ENCODE measurements around the gene PHRF1.
A peak's percentile ranks its signal among the peaks of the same experiment; 100 is the strongest.

Gene PHRF1

DNA sequence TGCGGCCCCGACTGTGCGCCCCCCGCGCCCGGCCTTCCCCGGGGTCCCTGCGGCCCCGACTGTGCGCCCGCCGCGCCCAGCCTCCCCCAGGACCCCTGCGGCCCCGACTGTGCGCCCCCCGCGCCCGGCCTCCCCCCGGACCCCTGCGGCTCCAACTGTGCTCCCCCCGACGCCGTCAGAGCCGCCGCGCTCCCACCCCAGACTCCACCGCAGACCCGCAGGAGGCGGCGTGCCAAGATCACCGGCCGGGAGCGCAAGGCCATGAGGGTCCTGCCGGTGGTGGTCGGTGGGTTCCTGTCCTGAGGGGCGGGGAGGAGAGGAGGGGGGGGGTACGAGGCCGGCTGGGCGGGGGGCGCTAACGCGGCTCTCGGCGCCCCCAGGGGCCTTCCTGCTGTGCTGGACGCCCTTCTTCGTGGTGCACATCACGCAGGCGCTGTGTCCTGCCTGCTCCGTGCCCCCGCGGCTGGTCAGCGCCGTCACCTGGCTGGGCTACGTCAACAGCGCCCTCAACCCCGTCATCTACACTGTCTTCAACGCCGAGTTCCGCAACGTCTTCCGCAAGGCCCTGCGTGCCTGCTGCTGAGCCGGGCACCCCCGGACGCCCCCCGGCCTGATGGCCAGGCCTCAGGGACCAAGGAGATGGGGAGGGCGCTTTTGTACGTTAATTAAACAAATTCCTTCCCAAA is 63.9 kb downstream of the PHRF1 start:
- Histone ChIP-seq H3K9me3 (replicated peaks; ENCODE audit: insufficient read depth, low read length) (no peaks in the 10 kb centered on the region), H3K27ac (ENCODE audit: low read length) (no peak overlapping the region), H3K4me3 (ENCODE audit: low read length) (no peak overlapping the region), H3K27me3 (replicated peaks; ENCODE audit: insufficient read depth, low read length) (no peaks in the 10 kb centered on the region), H3K36me3 (replicated peaks; ENCODE audit: insufficient read depth, low read length) (no peaks in the 10 kb centered on the region), H3K4me1 (ENCODE audit: low read length) (peaks cover 9% of the 10 kb centered on the region), H3K9ac (ENCODE audit: low read length) (no peak overlapping the region), H2AFZ (ENCODE audit: low read length) (no peak overlapping the region), H3K79me2 (ENCODE audit: low read length) (no peaks in the 10 kb centered on the region), H4K20me1 (ENCODE audit: insufficient read depth, low read length) (no peaks in the 10 kb centered on the region), H3K4me2 (ENCODE audit: low read depth, low read length) (no peak overlapping the region), H3K9me2 (replicated peaks; ENCODE audit: insufficient read depth, low read length) (no peaks in the 10 kb centered on the region), H3F3A (ENCODE audit: insufficient read depth, low read length) (peaks cover 3% of the 10 kb centered on the region; the same call in 1 of the 2 replicates)
- DNase-seq, result no peak
- TF ChIP-seq EZH2 (optimal IDR thresholded peaks at IDR 0.05; ENCODE audit: low read depth, low read length) (no peak), EZH2phosphoT487 (IDR thresholded peaks at IDR 0.05; ENCODE audit: low read length) (no peak)
- TF ChIP-seq, protein P1, sequence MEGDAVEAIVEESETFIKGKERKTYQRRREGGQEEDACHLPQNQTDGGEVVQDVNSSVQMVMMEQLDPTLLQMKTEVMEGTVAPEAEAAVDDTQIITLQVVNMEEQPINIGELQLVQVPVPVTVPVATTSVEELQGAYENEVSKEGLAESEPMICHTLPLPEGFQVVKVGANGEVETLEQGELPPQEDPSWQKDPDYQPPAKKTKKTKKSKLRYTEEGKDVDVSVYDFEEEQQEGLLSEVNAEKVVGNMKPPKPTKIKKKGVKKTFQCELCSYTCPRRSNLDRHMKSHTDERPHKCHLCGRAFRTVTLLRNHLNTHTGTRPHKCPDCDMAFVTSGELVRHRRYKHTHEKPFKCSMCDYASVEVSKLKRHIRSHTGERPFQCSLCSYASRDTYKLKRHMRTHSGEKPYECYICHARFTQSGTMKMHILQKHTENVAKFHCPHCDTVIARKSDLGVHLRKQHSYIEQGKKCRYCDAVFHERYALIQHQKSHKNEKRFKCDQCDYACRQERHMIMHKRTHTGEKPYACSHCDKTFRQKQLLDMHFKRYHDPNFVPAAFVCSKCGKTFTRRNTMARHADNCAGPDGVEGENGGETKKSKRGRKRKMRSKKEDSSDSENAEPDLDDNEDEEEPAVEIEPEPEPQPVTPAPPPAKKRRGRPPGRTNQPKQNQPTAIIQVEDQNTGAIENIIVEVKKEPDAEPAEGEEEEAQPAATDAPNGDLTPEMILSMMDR (IDR thresholded peaks at IDR 0.05; ENCODE audit: low read length), result no peak

GRCh38 chr11:641806-642370 is 65.6 kb downstream of the PHRF1 start:
- DNase-seq, result no peak
- H3K9me3 ChIP-seq (replicated peaks; ENCODE audit: insufficient read depth, low read length), result no peaks in the 10 kb centered on the region

GRCh38 chr11:643366-643765 is 67.1 kb downstream of the PHRF1 start:
- H3K9me3 ChIP-seq (replicated peaks; ENCODE audit: insufficient read depth, low read length), result no peaks in the 10 kb centered on the region
- H3K27me3 ChIP-seq (replicated peaks; ENCODE audit: insufficient read depth, low read length), result no peaks in the 10 kb centered on the region
- H3K9ac ChIP-seq (ENCODE audit: low read length), result no peak overlapping the region
- no peak for TF ChIP-seq EZH2phosphoT487 (IDR thresholded peaks at IDR 0.05; ENCODE audit: low read length)
- no peak for TF ChIP-seq EZH2 (optimal IDR thresholded peaks at IDR 0.05; ENCODE audit: low read depth, low read length)
- TF ChIP-seq, protein P1 (IDR thresholded peaks at IDR 0.05; ENCODE audit: low read length), result no peak
- no peaks in the 10 kb centered on the region for H3K9me2 ChIP-seq (replicated peaks; ENCODE audit: insufficient read depth, low read length)
- no peak overlapping the region for H3K4me3 ChIP-seq (ENCODE audit: low read length)
- H4K20me1 ChIP-seq (ENCODE audit: insufficient read depth, low read length), result no peaks in the 10 kb centered on the region
- H2AFZ ChIP-seq (ENCODE audit: low read length), result no peak overlapping the region
- H3F3A ChIP-seq (ENCODE audit: insufficient read depth, low read length), result peaks cover 13% of the 10 kb centered on the region
- peaks cover 18% of the 10 kb centered on the region for H3K4me1 ChIP-seq (ENCODE audit: low read length)
- H3K27ac ChIP-seq (ENCODE audit: low read length), result peak overlapping the region; percentile 53
- H3K79me2 ChIP-seq (ENCODE audit: low read length), result no peaks in the 10 kb centered on the region
- DNase-seq, result peak; percentile 61
- H3K36me3 ChIP-seq (replicated peaks; ENCODE audit: insufficient read depth, low read length), result no peaks in the 10 kb centered on the region
- H3K4me2 ChIP-seq (ENCODE audit: low read depth, low read length), result no peak overlapping the region

More at GRCh38 chr11:641806-642370, 65.6 kb downstream of the PHRF1 start:
- peaks cover 18% of the 10 kb centered on the region for H3K4me1 ChIP-seq (ENCODE audit: low read length)
- no peaks in the 10 kb centered on the region for H3K27me3 ChIP-seq (replicated peaks; ENCODE audit: insufficient read depth, low read length)
- no peaks in the 10 kb centered on the region for H3K9me2 ChIP-seq (replicated peaks; ENCODE audit: insufficient read depth, low read length)
- TF ChIP-seq EZH2 (optimal IDR thresholded peaks at IDR 0.05; ENCODE audit: low read depth, low read length) (no peak), EZH2phosphoT487 (IDR thresholded peaks at IDR 0.05; ENCODE audit: low read length) (no peak)
- TF ChIP-seq, protein P1 (IDR thresholded peaks at IDR 0.05; ENCODE audit: low read length), result no peak
- H3K4me2 ChIP-seq (ENCODE audit: low read depth, low read length), result no peak overlapping the region
- no peak overlapping the region for H3K4me3 ChIP-seq (ENCODE audit: low read length)
- H3K27ac ChIP-seq (ENCODE audit: low read length), result no peak overlapping the region
- H3K79me2 ChIP-seq (ENCODE audit: low read length), result no peaks in the 10 kb centered on the region
- H2AFZ ChIP-seq (ENCODE audit: low read length), result no peak overlapping the region
- no peak overlapping the region for H3K9ac ChIP-seq (ENCODE audit: low read length)
- H3F3A ChIP-seq (ENCODE audit: insufficient read depth, low read length), result peaks cover 13% of the 10 kb centered on the region
- no peaks in the 10 kb centered on the region for H4K20me1 ChIP-seq (ENCODE audit: insufficient read depth, low read length)
- no peaks in the 10 kb centered on the region for H3K36me3 ChIP-seq (replicated peaks; ENCODE audit: insufficient read depth, low read length)
